HepG2 (cell line): ENCODE measurements around the gene TRIM44. TPM values are rescaled to one million over a fixed set of nuclear protein-coding genes. Genes with fewer than 3 reads are reported as not detected.

Experiments used
- ELF1 ChIP-seq: sonication (generic); formaldehyde crosslinking; IDR thresholded peaks from 2 replicates; pipeline ENCODE4 v1.4.0; 2020; ENCODE audit warnings: missing genetic modification reagents
- ETV5 ChIP-seq: IDR thresholded peaks from 2 replicates; pipeline ENCODE4 v1.6.1; 2018; ENCODE audit warnings: missing biosample characterization, missing genetic modification reagents, inconsistent platforms, borderline replicate concordance
- GATAD2A ChIP-seq: IDR thresholded peaks from 2 replicates; pipeline ENCODE4 v1.6.1; 2016
- GLMP ChIP-seq: sonication (generic); formaldehyde crosslinking; IDR thresholded peaks from 2 replicates; pipeline ENCODE4 v1.9.0; 2021; ENCODE audit warnings: missing genetic modification reagents, mild to moderate bottlenecking, borderline replicate concordance
- KLF16 ChIP-seq, 2 experiments: sonication (generic) in 1 of 2; formaldehyde crosslinking in 1 of 2; IDR thresholded peaks; 2 replicates each; pipeline versions ENCODE4 v1.6.1 to v1.8.0; 2016 to 2023; ENCODE audit warnings: missing genetic modification reagents in 2 of 2, missing compliant biosample characterization in 1 of 2
- MTA3 ChIP-seq: sonication (generic); formaldehyde crosslinking; IDR thresholded peaks from 2 replicates; pipeline ENCODE4 v1.4.0; 2020; ENCODE audit warnings: missing genetic modification reagents
- NBN ChIP-seq: fragments of 450-650 bp; conservative IDR thresholded peaks from 2 replicates; pipeline ENCODE4 v1.6.1; 2017
- PCBP2 ChIP-seq: fragments of 200-400 bp; formaldehyde crosslinking; optimal IDR thresholded peaks from 2 replicates; pipeline ENCODE3; 2018; ENCODE audit warnings: low read length, low read depth; ENCODE audit not compliant: poor library complexity, severe bottlenecking
- POGZ ChIP-seq: sonication (generic); formaldehyde crosslinking; IDR thresholded peaks from 2 replicates; pipeline ENCODE4 v1.4.0; 2020; ENCODE audit warnings: mild to moderate bottlenecking, missing genetic modification reagents
- RFXAP ChIP-seq: sonication (generic); formaldehyde crosslinking; IDR thresholded peaks from 2 replicates; pipeline ENCODE4 v1.4.0; 2020; ENCODE audit warnings: missing genetic modification reagents, borderline replicate concordance
- RXRB ChIP-seq: IDR thresholded peaks from 2 replicates; pipeline ENCODE4 v1.6.1; 2016; ENCODE audit warnings: borderline replicate concordance, missing genetic modification reagents, missing compliant biosample characterization
- SMYD3 ChIP-seq: sonication (generic); formaldehyde crosslinking; IDR thresholded peaks from 2 replicates; pipeline ENCODE4 v1.8.1; 2023; ENCODE audit warnings: mild to moderate bottlenecking, missing genetic modification reagents
- TERF1 ChIP-seq: sonication (generic); formaldehyde crosslinking; IDR thresholded peaks from 2 replicates; pipeline ENCODE4 v1.8.0; 2022; ENCODE audit warnings: mild to moderate bottlenecking, missing genetic modification reagents, moderate library complexity
- U2AF1 ChIP-seq: fragments of 200-400 bp; formaldehyde crosslinking; optimal IDR thresholded peaks from 2 replicates; pipeline ENCODE3; 2017; ENCODE audit warnings: mild to moderate bottlenecking, low read depth, low read length
- YEATS4 ChIP-seq: sonication (generic); formaldehyde crosslinking; IDR thresholded peaks from 2 replicates; pipeline ENCODE4 v1.4.0; 2020; ENCODE audit warnings: missing genetic modification reagents, borderline replicate concordance
- ZBTB20 ChIP-seq: sonication (generic); formaldehyde crosslinking; IDR thresholded peaks from 2 replicates; pipeline ENCODE4 v1.8.1; 2023; ENCODE audit warnings: missing genetic modification reagents, low read depth, mild to moderate bottlenecking, borderline replicate concordance
- ZBTB49 ChIP-seq: sonication (generic); formaldehyde crosslinking; IDR thresholded peaks from 2 replicates; pipeline ENCODE4 v1.4.0; 2020; ENCODE audit warnings: missing genetic modification reagents, borderline replicate concordance
- ZNF333 ChIP-seq: sonication (generic); formaldehyde crosslinking; IDR thresholded peaks from 2 replicates; pipeline ENCODE4 v1.4.0; 2020; ENCODE audit warnings: mild to moderate bottlenecking, missing genetic modification reagents, borderline replicate concordance
- ZNF383 ChIP-seq: sonication (generic); formaldehyde crosslinking; IDR thresholded peaks from 2 replicates; pipeline ENCODE4 v1.4.0; 2020; ENCODE audit warnings: missing genetic modification reagents, mild to moderate bottlenecking, borderline replicate concordance
- ZNF550 ChIP-seq: sonication (generic); formaldehyde crosslinking; IDR thresholded peaks from 2 replicates; pipeline ENCODE4 v1.4.0; 2020; ENCODE audit warnings: mild to moderate bottlenecking, missing genetic modification reagents, borderline replicate concordance
- ZNF556 ChIP-seq: sonication (generic); formaldehyde crosslinking; IDR thresholded peaks from 2 replicates; pipeline ENCODE4 v1.4.0; 2020; ENCODE audit warnings: mild to moderate bottlenecking, missing genetic modification reagents, borderline replicate concordance
- polyA plus RNA-seq, 8 experiments: library from polyadenylated mRNA; depleted of rRNA in 3 of 8; stranded (reverse) in 7 of 8; unstranded in 1 of 8; fragments of >200 nt; fragmentation: Illumina TruSeq in 4 of 8; extraction: Trizol in 4 of 8; gene quantifications; 2 replicates each; pipeline versions ENCODE4 v1.2.1 to v1.2.3, GENCODE V29; 2011 to 2016; ENCODE audit warnings: low read depth in 4 of 8, missing spikeins in 1 of 8, mixed read lengths in 1 of 8; ENCODE audit not compliant: insufficient read depth in 1 of 8
- total RNA-seq, 5 experiments: library from RNA; depleted of rRNA; stranded (reverse); fragments of >200 nt; fragmentation: Illumina TruSeq; extraction: Trizol; gene quantifications; 2 replicates each; pipeline ENCODE4 v1.2.3, GENCODE V29; 2016; ENCODE audit warnings: low read depth in 1 of 5
- TF ChIP-seq, protein P1 (sequence below): IDR thresholded peaks from 2 replicates; pipeline ENCODE4 v1.6.1; 2016
- TF ChIP-seq, protein P2 (sequence below): sonication (generic); formaldehyde crosslinking; IDR thresholded peaks from 2 replicates; pipeline ENCODE4 v1.9.0; 2022; ENCODE audit warnings: missing genetic modification reagents, mild to moderate bottlenecking, borderline replicate concordance

Gene TRIM44
- total and polyA plus RNA-seq, 2 of the 13 experiments (the other 11 are each of a cell fraction or from before 2014, with no cell fraction given): 22.7 to 50.3 TPM

- TF ChIP-seq PCBP2 (no peak), MTA3 (no peak), ZBTB20 (CRISPR knock-in tag) (peak; percentile 74; the same call in 1 of the 2 replicates), TERF1 (CRISPR knock-in tag) (no peak), RXRB (CRISPR knock-in tag) (peak; percentile 92), ZNF383 (0 out of 2 replicates have a peak, but pooled peaks have one; percentile 9), U2AF1 (no peak), ETV5 (CRISPR knock-in tag) (peak; percentile 99), GLMP (CRISPR knock-in tag) (no peak), SMYD3 (CRISPR knock-in tag) (peak; percentile 93), POGZ (CRISPR knock-in tag) (peak; percentile 85), ZNF556 (CRISPR knock-in tag) (peak; percentile 37; the same call in 1 of the 2 replicates), ZNF550 (CRISPR knock-in tag) (no peak), RFXAP (CRISPR knock-in tag) (no peak), ZBTB49 (no peak), ZNF333 (CRISPR knock-in tag) (no peak), GATAD2A (CRISPR knock-in tag) (peak; percentile 92), ELF1 (CRISPR knock-in tag) (peak; percentile 65), KLF16 (CRISPR knock-in tag; IDR thresholded peaks at IDR 0.05) (0 out of 4 replicates have a peak, but pooled peaks of 1 of the 2 experiments have one; percentile 61), NBN (no peak), YEATS4 (no peak)
- TF ChIP-seq, protein P1, sequence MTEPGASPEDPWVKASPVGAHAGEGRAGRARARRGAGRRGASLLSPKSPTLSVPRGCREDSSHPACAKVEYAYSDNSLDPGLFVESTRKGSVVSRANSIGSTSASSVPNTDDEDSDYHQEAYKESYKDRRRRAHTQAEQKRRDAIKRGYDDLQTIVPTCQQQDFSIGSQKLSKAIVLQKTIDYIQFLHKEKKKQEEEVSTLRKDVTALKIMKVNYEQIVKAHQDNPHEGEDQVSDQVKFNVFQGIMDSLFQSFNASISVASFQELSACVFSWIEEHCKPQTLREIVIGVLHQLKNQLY (CRISPR knock-in tag): peak; percentile 43; the same call in 1 of the 2 replicates
- TF ChIP-seq, protein P2, sequence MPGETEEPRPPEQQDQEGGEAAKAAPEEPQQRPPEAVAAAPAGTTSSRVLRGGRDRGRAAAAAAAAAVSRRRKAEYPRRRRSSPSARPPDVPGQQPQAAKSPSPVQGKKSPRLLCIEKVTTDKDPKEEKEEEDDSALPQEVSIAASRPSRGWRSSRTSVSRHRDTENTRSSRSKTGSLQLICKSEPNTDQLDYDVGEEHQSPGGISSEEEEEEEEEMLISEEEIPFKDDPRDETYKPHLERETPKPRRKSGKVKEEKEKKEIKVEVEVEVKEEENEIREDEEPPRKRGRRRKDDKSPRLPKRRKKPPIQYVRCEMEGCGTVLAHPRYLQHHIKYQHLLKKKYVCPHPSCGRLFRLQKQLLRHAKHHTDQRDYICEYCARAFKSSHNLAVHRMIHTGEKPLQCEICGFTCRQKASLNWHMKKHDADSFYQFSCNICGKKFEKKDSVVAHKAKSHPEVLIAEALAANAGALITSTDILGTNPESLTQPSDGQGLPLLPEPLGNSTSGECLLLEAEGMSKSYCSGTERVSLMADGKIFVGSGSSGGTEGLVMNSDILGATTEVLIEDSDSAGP (CRISPR knock-in tag): no peak
Observed at GRCh38 chr11:35662061-35662648, 420 bp upstream of the TRIM44 start (continued).
